Prostate gland (tissue), 2 donors: ENCODE results near the gene CRYL1. TPM values are rescaled to one million over a fixed set of nuclear protein-coding genes. Genes with fewer than 3 reads are reported as not detected.

Source experiments
- DNase-seq: peaks from one replicate; pipeline ENCODE4 v3.0.0-alpha.2; 2019; ENCODE audit warnings: low spot score
- H3K27ac ChIP-seq, 2 donors: fragments of 200-600 bp; sonication (generic); 2 replicates each; pipeline ENCODE4 v1.5.1; 2017 to 2019
- H3K27me3 ChIP-seq: fragments of 200-600 bp; sonication (generic); replicated peaks from 2 replicates; pipeline ENCODE4 v1.5.1; 2019; ENCODE audit not compliant: insufficient read depth
- H3K36me3 ChIP-seq, 2 donors: fragments of 200-600 bp; sonication (generic); 1 replicate in 1 of 2; 2 replicates in 1 of 2; pipeline versions ENCODE4 v1.5.1 to v1.8.1; 2017 to 2019
- H3K4me1 ChIP-seq: fragments of 200-600 bp; sonication (generic); replicated peaks from 2 replicates; pipeline ENCODE4 v1.5.1; 2019
- H3K4me3 ChIP-seq, 2 donors: fragments of 200-600 bp; sonication (generic); 2 replicates each; pipeline ENCODE4 v1.5.1; 2017 to 2019
- H3K9me3 ChIP-seq: fragments of 200-600 bp; sonication (generic); 2 replicates; pipeline ENCODE4 v1.5.1; 2017
- POLR2A ChIP-seq: fragments of 450-650 bp; IDR thresholded peaks from one replicate; pipeline ENCODE4 v1.6.1; 2016; ENCODE audit warnings: antibody characterized with exemption, mild to moderate bottlenecking
- POLR2AphosphoS5 ChIP-seq: sonication (generic); formaldehyde crosslinking; IDR thresholded peaks from one replicate; pipeline ENCODE4 v1.6.1; 2017; ENCODE audit warnings: antibody characterized with exemption
- WGBS: methylation state at CpG from one replicate; pipeline ENCODE4 v1.1.5; 2018; 5-methylcytosine and 5-hydroxymethylcytosine counted together
- intact Hi-C: fragments of 100-400 bp; cut with DNase I; formaldehyde crosslinking; loops from one replicate; pipeline ENCODE4 v1.14.2; 2022
- total RNA-seq, 2 donors: library from RNA; depleted of rRNA; stranded (reverse); fragments of >200 nt; gene quantifications; one replicate each; pipeline ENCODE4 v1.1.0, GENCODE V29; 2016
- TF ChIP-seq, protein P1 (sequence below), 4 experiments: fragments of 200-600 bp in 2 of 4; fragments of 450-650 bp in 2 of 4; sonication (generic) in 2 of 4; IDR thresholded peaks; 1 replicate in 3 of 4; 2 replicates in 1 of 4; pipeline ENCODE4 v1.5.1; 2016 to 2019; ENCODE audit warnings: antibody characterized with exemption in 4 of 4, mild to moderate bottlenecking in 2 of 4, moderate library complexity in 2 of 4

The CRYL1 gene
- total RNA-seq, 2 donors from 2014 or later, result 35.3 to 75.5 TPM

- no peak for DNase-seq
- no peak overlapping the region for H3K27ac ChIP-seq
- H3K36me3 ChIP-seq, result no peaks in the 10 kb centered on the region
- no peak overlapping the region for H3K4me3 ChIP-seq
- H3K27me3 ChIP-seq, result no peaks in the 10 kb centered on the region
- H3K9me3 ChIP-seq, result no peaks in the 10 kb centered on the region
- no peak for TF ChIP-seq POLR2A
- TF ChIP-seq POLR2AphosphoS5, result no peak
- TF ChIP-seq, protein P1, sequence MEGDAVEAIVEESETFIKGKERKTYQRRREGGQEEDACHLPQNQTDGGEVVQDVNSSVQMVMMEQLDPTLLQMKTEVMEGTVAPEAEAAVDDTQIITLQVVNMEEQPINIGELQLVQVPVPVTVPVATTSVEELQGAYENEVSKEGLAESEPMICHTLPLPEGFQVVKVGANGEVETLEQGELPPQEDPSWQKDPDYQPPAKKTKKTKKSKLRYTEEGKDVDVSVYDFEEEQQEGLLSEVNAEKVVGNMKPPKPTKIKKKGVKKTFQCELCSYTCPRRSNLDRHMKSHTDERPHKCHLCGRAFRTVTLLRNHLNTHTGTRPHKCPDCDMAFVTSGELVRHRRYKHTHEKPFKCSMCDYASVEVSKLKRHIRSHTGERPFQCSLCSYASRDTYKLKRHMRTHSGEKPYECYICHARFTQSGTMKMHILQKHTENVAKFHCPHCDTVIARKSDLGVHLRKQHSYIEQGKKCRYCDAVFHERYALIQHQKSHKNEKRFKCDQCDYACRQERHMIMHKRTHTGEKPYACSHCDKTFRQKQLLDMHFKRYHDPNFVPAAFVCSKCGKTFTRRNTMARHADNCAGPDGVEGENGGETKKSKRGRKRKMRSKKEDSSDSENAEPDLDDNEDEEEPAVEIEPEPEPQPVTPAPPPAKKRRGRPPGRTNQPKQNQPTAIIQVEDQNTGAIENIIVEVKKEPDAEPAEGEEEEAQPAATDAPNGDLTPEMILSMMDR (IDR thresholded peaks at IDR 0.05), result no peak
- 98% methylated on average over 10 of the region's 10 CpGs for WGBS
- no peaks in the 10 kb centered on the region for H3K4me1 ChIP-seq
- intact Hi-C loops, result no loop called here
These were observed 132.1 kb downstream of the CRYL1 start for GRCh38 chr13:20393273-20394168.

DNA sequence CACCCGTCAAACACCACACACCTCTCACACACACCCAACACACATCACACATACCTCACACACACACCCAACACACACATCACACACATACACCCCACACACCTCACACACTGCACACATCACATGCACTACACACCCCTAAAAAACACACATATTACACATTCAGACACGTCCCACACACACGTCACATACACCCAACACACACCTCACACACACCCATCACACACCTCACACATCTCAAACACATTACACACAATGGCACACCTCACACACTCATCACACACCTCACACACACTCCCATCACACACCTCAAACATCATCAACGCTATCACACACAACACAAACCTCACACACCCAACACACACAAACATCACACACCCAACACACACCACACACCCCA, 133.1 kb downstream of the CRYL1 start:
- Histone ChIP-seq H3K9me3 (no peaks in the 10 kb centered on the region), H3K4me3 (no peak overlapping the region), H3K27me3 (no peaks in the 10 kb centered on the region), H3K27ac (no peak overlapping the region), H3K4me1 (no peaks in the 10 kb centered on the region), H3K36me3 (no peaks in the 10 kb centered on the region)
- WGBS, result 95% methylated on average over 4 of the region's 4 CpGs
- DNase-seq, result no peak
- intact Hi-C loops, result no loop called here
- TF ChIP-seq POLR2A, result no peak
- TF ChIP-seq POLR2AphosphoS5, result no peak
- TF ChIP-seq, protein P1 (IDR thresholded peaks at IDR 0.05), result no peak

- no peak for DNase-seq
- H3K4me1 ChIP-seq, result no peaks in the 10 kb centered on the region
- TF ChIP-seq POLR2AphosphoS5, result no peak
- 92% methylated on average over 60 of the region's 69 CpGs for WGBS
- H3K9me3 ChIP-seq, result no peaks in the 10 kb centered on the region
- H3K27ac ChIP-seq, result no peak overlapping the region
- H3K4me3 ChIP-seq, result no peak overlapping the region
- H3K27me3 ChIP-seq, result no peaks in the 10 kb centered on the region
- no peaks in the 10 kb centered on the region for H3K36me3 ChIP-seq
- intact Hi-C loops, result no loop called here
These were observed 133.8 kb downstream of the CRYL1 start for GRCh38 chr13:20391597-20392452.

GRCh38 chr13:20390526-20391175, 135.0 kb downstream of the CRYL1 start:
- H3K4me3 ChIP-seq, result no peak overlapping the region
- DNase-seq, result no peak
- intact Hi-C loops, result no loop called here

More at GRCh38 chr13:20390526-20391175, 135.0 kb downstream of the CRYL1 start:
- Histone ChIP-seq H3K36me3 (no peaks in the 10 kb centered on the region), H3K27me3 (no peaks in the 10 kb centered on the region), H3K27ac (no peak overlapping the region), H3K4me1 (no peaks in the 10 kb centered on the region), H3K9me3 (no peaks in the 10 kb centered on the region)
- 88% methylated on average over 17 of the region's 26 CpGs for WGBS
- TF ChIP-seq, protein P1 (IDR thresholded peaks at IDR 0.05), result no peak
- TF ChIP-seq POLR2A (no peak), POLR2AphosphoS5 (no peak)
